Right atrium auricular region (tissue), 2 donors: ENCODE results near the gene SUGCT. TPM values are rescaled to one million over a fixed set of nuclear protein-coding genes. Genes with fewer than 3 reads are reported as not detected.

Source experiments
- DNase-seq: peaks from one replicate; pipeline ENCODE4 v3.0.0-alpha.2; 2019; ENCODE audit warnings: low spot score
- H3K27ac ChIP-seq, 2 donors: fragments of 200-600 bp; sonication (generic); 1 replicate in 1 of 2; 2 replicates in 1 of 2; pipeline ENCODE4 v1.5.1; 2016 to 2019
- H3K27me3 ChIP-seq, 2 donors: fragments of 200-600 bp; sonication (generic); one replicate each; pipeline versions ENCODE4 v1.5.1 to v1.6.0; 2017 to 2019
- H3K36me3 ChIP-seq: fragments of 200-600 bp; sonication (generic); one replicate; pipeline ENCODE4 v1.5.1; 2016
- H3K4me1 ChIP-seq, 2 donors: fragments of 200-600 bp; sonication (generic); one replicate each; pipeline versions ENCODE4 v1.5.1 to v1.6.0; 2017 to 2019
- H3K4me3 ChIP-seq, 2 donors: fragments of 200-600 bp; sonication (generic); 1 replicate in 1 of 2; 2 replicates in 1 of 2; pipeline ENCODE4 v1.5.1; 2017 to 2019; ENCODE audit warnings: mild to moderate bottlenecking in 1 of 2, moderate library complexity in 1 of 2
- H3K9me3 ChIP-seq, 2 donors: fragments of 200-600 bp; sonication (generic); one replicate each; pipeline ENCODE4 v1.5.1; 2019
- total RNA-seq, 2 donors: library from RNA; depleted of rRNA; stranded (reverse); fragments of >200 nt; gene quantifications; one replicate each; pipeline ENCODE4 v1.1.0, GENCODE V29; 2016
- TF ChIP-seq, protein P1 (sequence below), 2 donors: fragments of 200-600 bp; sonication (generic); IDR thresholded peaks; one replicate each; pipeline ENCODE4 v1.5.1; 2019; ENCODE audit warnings: antibody characterized with exemption in 2 of 2

Gene SUGCT
- total RNA-seq, 2 donors from 2014 or later, result 2.6 to 5.4 TPM

DNA sequence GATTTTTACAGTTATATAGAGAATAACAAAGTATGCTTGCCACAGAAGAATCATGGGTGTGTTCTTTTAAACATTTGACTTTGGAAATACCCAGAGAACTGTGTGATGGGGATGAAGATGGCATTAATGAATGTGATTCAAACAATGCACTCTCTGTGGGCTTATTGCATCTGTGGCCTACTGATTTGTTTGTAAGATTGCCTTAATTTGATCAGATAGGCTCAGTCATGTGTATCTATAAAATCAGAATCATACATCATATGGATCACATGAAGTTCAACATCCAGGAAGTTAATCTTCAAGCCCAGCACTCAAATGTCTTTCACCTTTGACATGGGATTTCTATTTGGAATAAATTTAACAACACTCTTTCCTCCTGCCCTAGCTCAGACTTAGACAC is 410.9 kb downstream of the SUGCT start:
- DNase-seq, result no peak
- no peak overlapping the region for H3K4me3 ChIP-seq
- no peaks in the 10 kb centered on the region for H3K4me1 ChIP-seq
- TF ChIP-seq, protein P1, sequence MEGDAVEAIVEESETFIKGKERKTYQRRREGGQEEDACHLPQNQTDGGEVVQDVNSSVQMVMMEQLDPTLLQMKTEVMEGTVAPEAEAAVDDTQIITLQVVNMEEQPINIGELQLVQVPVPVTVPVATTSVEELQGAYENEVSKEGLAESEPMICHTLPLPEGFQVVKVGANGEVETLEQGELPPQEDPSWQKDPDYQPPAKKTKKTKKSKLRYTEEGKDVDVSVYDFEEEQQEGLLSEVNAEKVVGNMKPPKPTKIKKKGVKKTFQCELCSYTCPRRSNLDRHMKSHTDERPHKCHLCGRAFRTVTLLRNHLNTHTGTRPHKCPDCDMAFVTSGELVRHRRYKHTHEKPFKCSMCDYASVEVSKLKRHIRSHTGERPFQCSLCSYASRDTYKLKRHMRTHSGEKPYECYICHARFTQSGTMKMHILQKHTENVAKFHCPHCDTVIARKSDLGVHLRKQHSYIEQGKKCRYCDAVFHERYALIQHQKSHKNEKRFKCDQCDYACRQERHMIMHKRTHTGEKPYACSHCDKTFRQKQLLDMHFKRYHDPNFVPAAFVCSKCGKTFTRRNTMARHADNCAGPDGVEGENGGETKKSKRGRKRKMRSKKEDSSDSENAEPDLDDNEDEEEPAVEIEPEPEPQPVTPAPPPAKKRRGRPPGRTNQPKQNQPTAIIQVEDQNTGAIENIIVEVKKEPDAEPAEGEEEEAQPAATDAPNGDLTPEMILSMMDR (IDR thresholded peaks at IDR 0.05), result no peak
- no peaks in the 10 kb centered on the region for H3K27me3 ChIP-seq
- H3K27ac ChIP-seq, result no peak overlapping the region
- no peaks in the 10 kb centered on the region for H3K36me3 ChIP-seq
- no peaks in the 10 kb centered on the region for H3K9me3 ChIP-seq

DNA sequence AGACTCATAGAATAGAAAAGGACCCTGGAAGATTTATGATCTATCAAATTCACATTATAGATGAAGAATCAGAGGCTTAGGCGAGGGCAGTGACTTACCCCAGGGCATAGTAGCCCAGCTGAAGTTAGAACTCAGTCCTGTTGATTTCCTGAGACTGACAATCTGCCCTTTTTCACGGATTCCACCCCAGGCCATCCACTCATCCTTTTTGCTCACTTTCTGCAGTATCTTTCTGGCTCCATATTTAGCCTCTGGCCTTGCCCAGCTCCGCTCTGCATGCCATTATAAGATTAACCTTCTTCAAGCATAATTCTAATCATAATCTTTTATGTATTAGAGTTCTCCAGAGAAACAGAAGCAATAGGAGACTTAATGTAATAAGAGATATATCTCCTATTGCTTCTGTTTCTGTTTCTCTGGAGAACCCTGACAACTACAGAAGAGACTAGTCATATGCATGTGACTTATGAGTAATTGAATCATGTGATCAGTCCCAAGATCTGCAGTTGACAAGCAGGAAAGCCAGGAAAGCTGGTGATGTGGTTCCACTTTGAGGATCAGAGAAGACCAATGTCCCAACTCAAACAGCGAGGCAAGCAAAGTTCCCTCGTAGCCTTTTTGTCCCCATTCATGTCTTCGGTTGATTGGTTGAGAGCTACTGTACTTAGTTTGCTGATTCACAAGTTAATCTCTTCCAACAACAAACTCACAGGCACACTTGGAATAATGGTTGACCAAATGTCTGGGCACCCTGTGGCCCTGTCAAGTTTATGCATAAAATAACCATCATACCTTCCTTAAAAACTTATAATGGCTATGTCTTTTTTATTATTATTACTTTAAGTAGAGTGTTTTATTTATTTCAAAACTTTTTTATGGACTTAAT is 412.1 kb downstream of the SUGCT start:
- Histone ChIP-seq H3K4me1 (no peaks in the 10 kb centered on the region), H3K27ac (no peak overlapping the region), H3K9me3 (no peaks in the 10 kb centered on the region), H3K36me3 (no peaks in the 10 kb centered on the region), H3K4me3 (no peak overlapping the region), H3K27me3 (no peaks in the 10 kb centered on the region)
- no peak for DNase-seq
- TF ChIP-seq, protein P1 (IDR thresholded peaks at IDR 0.05), result no peak

DNA sequence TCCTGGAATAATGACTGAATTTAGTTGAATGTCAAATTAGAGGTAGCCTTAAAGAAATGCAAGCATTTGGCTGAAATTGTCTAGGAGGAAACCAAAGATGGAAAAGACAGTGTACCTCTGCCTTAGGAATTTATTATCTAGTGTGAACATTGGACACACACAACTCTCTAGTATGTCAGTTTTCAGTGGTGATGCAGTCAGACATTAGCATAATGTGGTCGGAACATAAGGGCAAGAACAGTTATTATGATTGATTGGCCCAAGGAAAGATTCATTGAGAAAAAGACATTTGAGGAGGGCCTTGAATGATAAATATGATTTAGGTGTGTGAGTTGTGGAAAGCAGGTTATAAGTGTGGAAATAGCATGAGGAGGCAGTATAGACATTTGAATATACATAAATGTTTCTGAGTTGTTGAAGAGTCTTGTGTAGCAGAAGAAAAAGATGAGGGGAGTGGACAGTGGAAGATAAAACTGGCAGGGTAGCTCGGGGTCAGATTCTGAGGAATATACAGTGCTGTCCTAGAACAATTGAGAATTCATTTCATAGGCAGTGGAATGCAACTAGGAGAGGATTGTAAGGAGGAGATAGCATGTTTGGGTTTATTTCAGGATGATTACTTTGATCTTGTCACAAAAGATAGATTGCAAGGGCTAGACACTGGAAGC is 414.7 kb downstream of the SUGCT start:
- H3K27ac ChIP-seq, result no peak overlapping the region
- no peaks in the 10 kb centered on the region for H3K36me3 ChIP-seq
- TF ChIP-seq, protein P1 (IDR thresholded peaks at IDR 0.05), result no peak
- no peaks in the 10 kb centered on the region for H3K27me3 ChIP-seq
- no peaks in the 10 kb centered on the region for H3K9me3 ChIP-seq
- H3K4me3 ChIP-seq, result no peak overlapping the region
- no peaks in the 10 kb centered on the region for H3K4me1 ChIP-seq
- DNase-seq, result no peak

DNA sequence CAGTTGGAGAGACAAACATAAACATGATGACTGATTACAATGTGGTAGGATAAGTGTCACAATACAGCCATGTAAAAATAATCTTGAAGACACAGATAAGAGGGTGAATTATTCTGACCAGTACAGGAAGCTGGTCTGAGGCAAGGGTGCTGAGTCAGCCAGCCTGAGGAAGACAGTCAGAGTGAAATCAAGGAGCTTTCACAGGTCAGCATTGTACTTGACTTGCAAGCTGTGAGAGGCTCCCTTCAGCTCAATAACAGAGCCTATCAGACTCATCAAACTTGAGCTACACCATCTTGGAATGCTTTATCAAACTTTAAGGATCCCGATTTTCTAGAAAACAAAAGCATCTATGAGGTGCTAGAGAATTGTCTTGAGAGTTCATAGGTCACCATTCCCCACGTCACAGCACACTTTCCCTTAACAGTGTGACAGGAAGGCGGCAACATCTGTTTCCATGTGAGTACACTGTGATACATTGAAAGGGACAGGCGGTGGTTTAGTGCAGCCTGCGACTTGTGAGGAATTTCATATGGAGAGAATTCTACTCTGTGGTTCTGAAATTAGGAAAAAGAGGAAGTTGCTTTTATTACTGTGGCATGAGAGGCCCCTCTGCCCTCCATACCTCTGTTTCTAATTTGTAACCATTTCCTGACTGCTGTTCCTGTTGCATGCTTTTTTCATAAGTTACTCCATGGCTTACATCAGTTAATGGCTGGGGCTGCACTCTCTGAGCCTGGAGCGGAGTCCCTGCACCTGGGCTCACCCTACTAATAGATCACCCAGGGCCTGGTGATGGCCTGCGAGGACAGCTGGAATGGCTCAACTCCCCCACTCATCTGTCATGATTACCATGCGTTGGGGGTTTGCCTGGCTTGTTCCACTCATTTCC is 417.1 kb downstream of the SUGCT start:
- TF ChIP-seq, protein P1 (IDR thresholded peaks at IDR 0.05), result no peak
- Histone ChIP-seq H3K27me3 (no peaks in the 10 kb centered on the region), H3K4me1 (no peaks in the 10 kb centered on the region), H3K9me3 (no peaks in the 10 kb centered on the region), H3K27ac (no peak overlapping the region), H3K36me3 (no peaks in the 10 kb centered on the region), H3K4me3 (no peak overlapping the region)
- no peak for DNase-seq

DNA sequence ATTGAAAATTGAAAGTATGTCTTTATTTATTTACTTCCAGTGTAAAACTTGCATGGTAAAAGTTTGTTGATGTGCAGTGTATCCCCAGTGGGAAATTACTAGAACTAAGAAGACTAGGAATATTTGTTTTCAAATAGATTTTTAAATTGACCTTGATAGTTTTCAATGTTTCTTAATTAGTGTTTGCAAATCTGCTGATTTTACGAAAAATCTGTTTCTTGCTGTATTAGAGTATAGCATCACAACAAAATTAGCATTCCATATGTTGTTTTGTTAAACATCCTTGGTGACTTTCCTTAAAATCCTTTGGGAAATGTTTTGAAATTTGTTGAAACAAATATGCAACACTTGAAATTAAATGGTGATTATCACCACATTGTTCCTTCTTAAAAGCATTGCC is 425.9 kb downstream of the SUGCT start:
- no peak for DNase-seq
- TF ChIP-seq, protein P1 (IDR thresholded peaks at IDR 0.05), result no peak
- H3K4me3 ChIP-seq, result no peak overlapping the region

More for the DNA sequence above, 425.9 kb downstream of the SUGCT start:
- H3K9me3 ChIP-seq, result no peaks in the 10 kb centered on the region
- no peaks in the 10 kb centered on the region for H3K4me1 ChIP-seq
- no peak overlapping the region for H3K27ac ChIP-seq
- H3K36me3 ChIP-seq, result no peaks in the 10 kb centered on the region
- H3K27me3 ChIP-seq, result no peaks in the 10 kb centered on the region
